NB4 (cell line): ENCODE data around the gene KCNQ2.

Experiments
- DNase-seq: peaks from one replicate; pipeline ENCODE4 v3.0.0; 2010; ENCODE audit warnings: low read depth
- H3K4me3 ChIP-seq: one replicate; pipeline ENCODE4 v1.5.1; 2011; ENCODE audit warnings: mild to moderate bottlenecking, low read depth, low read length, moderate library complexity
- MAX ChIP-seq: IDR thresholded peaks from 2 replicates; pipeline ENCODE4 v1.6.1; 2011; ENCODE audit warnings: low read depth, low read length
- MYC ChIP-seq: IDR thresholded peaks from 2 replicates; pipeline ENCODE4 v1.6.1; 2011; ENCODE audit warnings: low read depth, low read length
- POLR2A ChIP-seq: IDR thresholded peaks from 2 replicates; pipeline ENCODE4 v1.6.1; 2011; ENCODE audit warnings: mild to moderate bottlenecking; ENCODE audit not compliant: insufficient read length; ENCODE audit errors: extremely low read depth
- TF ChIP-seq, protein P1 (sequence below): IDR thresholded peaks from one replicate; pipeline ENCODE4 v1.5.1; 2012; ENCODE audit warnings: low read depth, low read length

The KCNQ2 gene

GRCh38 chr20:63420359-63421093 lies 51.9 kb downstream of the KCNQ2 start:
- TF ChIP-seq, protein P1, sequence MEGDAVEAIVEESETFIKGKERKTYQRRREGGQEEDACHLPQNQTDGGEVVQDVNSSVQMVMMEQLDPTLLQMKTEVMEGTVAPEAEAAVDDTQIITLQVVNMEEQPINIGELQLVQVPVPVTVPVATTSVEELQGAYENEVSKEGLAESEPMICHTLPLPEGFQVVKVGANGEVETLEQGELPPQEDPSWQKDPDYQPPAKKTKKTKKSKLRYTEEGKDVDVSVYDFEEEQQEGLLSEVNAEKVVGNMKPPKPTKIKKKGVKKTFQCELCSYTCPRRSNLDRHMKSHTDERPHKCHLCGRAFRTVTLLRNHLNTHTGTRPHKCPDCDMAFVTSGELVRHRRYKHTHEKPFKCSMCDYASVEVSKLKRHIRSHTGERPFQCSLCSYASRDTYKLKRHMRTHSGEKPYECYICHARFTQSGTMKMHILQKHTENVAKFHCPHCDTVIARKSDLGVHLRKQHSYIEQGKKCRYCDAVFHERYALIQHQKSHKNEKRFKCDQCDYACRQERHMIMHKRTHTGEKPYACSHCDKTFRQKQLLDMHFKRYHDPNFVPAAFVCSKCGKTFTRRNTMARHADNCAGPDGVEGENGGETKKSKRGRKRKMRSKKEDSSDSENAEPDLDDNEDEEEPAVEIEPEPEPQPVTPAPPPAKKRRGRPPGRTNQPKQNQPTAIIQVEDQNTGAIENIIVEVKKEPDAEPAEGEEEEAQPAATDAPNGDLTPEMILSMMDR = no peak
- TF ChIP-seq POLR2A = no peak
- TF ChIP-seq MYC = no peak
- TF ChIP-seq MAX = no peak
- no peak for DNase-seq
- H3K4me3 ChIP-seq = no peak overlapping the region

DNA sequence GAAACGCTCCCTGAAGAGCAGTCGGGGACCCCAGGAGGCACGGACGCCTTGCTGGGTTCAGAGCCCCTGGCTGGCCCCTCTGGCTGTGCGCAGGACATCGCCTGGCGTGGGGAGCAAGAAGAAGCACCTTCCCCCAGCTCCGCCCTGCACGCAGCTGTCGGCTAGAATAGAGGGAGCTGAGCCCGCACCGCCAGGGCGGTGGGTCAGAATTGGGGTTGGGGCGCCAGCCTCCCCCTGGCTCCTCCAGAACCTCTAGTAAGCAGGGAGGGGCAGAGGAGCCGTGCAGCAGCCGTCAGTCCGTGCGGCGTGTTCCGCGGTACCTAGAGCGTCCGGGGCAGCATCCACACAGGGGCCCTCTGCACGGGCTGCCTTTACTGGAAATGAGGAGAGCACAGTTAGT lies 53.2 kb downstream of the KCNQ2 start:
- TF ChIP-seq MYC (no peak), MAX (no peak), POLR2A (no peak)
- TF ChIP-seq, protein P1 = no peak
- H3K4me3 ChIP-seq = no peak overlapping the region
- no peak for DNase-seq

DNA sequence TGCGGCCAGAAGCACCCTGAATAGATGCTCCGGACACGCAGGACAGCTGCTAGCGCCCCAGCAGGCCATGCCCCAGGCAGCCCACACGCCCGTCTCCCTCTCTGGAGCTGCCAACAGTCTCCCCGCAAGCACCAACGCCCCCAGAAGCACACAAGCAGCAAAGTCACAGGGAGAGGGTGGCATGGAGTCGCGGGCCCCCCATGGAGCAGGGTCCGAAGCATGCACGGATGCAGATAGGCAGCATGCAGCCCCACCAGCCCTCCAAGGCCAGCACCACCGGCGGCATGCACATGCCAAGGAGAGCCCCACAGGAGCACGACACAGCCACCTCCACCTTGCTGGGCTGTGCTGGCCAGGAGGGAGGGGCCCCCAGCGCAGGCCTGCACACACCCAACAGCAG lies 53.8 kb downstream of the KCNQ2 start:
- no peak overlapping the region for H3K4me3 ChIP-seq
- no peak for DNase-seq
- TF ChIP-seq, protein P1 = no peak
- TF ChIP-seq MYC (no peak), MAX (no peak), POLR2A (no peak)

DNA sequence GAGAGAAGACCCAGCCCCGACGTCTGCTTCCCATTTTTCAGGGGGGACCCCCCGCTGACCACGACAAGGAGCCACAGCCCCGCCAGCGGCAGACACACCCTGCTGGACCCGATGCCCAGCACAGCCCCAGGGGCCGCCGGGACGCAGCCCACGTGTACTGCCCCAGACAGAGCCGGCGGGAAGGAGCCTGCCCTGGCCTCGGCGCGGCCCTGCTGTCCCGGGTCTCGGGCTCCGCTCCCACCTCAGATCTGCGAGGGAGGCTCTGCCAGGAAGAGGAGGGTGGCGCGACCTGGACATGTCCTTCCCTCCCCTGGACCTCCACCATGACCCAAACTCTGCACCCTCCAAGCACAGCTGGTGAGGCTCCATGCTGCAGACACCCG lies 54.7 kb downstream of the KCNQ2 start:
- TF ChIP-seq, protein P1 = no peak
- no peak for TF ChIP-seq MAX
- TF ChIP-seq POLR2A = no peak
- no peak for TF ChIP-seq MYC
- no peak overlapping the region for H3K4me3 ChIP-seq
- no peak for DNase-seq

- H3K4me3 ChIP-seq = no peak overlapping the region
- DNase-seq = no peak
Observed at GRCh38 chr20:63417097-63417737, 55.2 kb downstream of the KCNQ2 start.

More at GRCh38 chr20:63417097-63417737, 55.2 kb downstream of the KCNQ2 start:
- TF ChIP-seq, protein P1 = no peak
- TF ChIP-seq MYC (no peak), POLR2A (no peak), MAX (no peak)
